ENCODE results near the gene MRPL45. TPM values are rescaled to one million over a fixed set of nuclear protein-coding genes. Genes with fewer than 3 reads are reported as not detected.

MRPL45 gene
- total RNA-seq, 1 donor from 2014 or later = 33.9 TPM

GRCh38 chr17:38343608-38344419 lies 46.8 kb downstream of the MRPL45 start, which contains the start of gene GPR179:
GPR179 (minus strand) TSS chr17:38343956; CDS start chr17:38343789, 167 bp downstream.
- no peak for TF ChIP-seq CTCF (IDR thresholded peaks at IDR 0.05)
- Mint-ChIP-seq H3K4me1 (no peaks in the 10 kb centered on the region), H3K27ac (no peak within 1 kb of the TSS), H3K36me3 (ENCODE audit: low read depth) (no peaks in the 10 kb centered on the region), H3K4me3 (no peak within 1 kb of the TSS), H3K9me3 (no peaks in the 10 kb centered on the region), H3K27me3 (peaks cover 2% of the 10 kb centered on the region)
- CTCF ChIA-PET = no interaction called here
- POLR2A ChIA-PET = no interaction called here
- intact Hi-C loops (cut with micrococcal nuclease) = no loop called here
- DNase-seq = no peak
- no peak for ATAC-seq (ENCODE audit: low read depth)

- peaks cover 2% of the 10 kb centered on the region for H3K27me3 Mint-ChIP-seq
- no peaks in the 10 kb centered on the region for H3K9me3 Mint-ChIP-seq
- peaks cover 3% of the 10 kb centered on the region for H3K4me1 Mint-ChIP-seq
- no peaks in the 10 kb centered on the region for H3K36me3 Mint-ChIP-seq (ENCODE audit: low read depth)
- no peak overlapping the region for H3K27ac Mint-ChIP-seq
- DNase-seq = no peak
- intact Hi-C loops (cut with micrococcal nuclease) = no loop called here
- no peak for ATAC-seq (ENCODE audit: low read depth)
- POLR2A ChIA-PET = no interaction called here
- no peak for TF ChIP-seq CTCF (IDR thresholded peaks at IDR 0.05)
- CTCF ChIA-PET = no interaction called here
- no peak overlapping the region for H3K4me3 Mint-ChIP-seq
These were observed 47.4 kb downstream of the MRPL45 start for GRCh38 chr17:38344420-38344745.

GRCh38 chr17:38345743-38346142 lies 48.8 kb downstream of the MRPL45 start:
- Mint-ChIP-seq H3K9me3 (no peaks in the 10 kb centered on the region), H3K27ac (no peak overlapping the region), H3K36me3 (ENCODE audit: low read depth) (no peaks in the 10 kb centered on the region), H3K4me1 (peaks cover 3% of the 10 kb centered on the region), H3K27me3 (peaks cover 2% of the 10 kb centered on the region), H3K4me3 (no peak overlapping the region)
- CTCF ChIA-PET = interaction anchor here (1.1 to 1.5 kb wide), 2 partner anchors 8 to 68 kb away, joined by 4 to 6 read pairs; no protein-coding TSS in a partner anchor
- intact Hi-C loops (cut with micrococcal nuclease) = no loop called here
- TF ChIP-seq CTCF (IDR thresholded peaks at IDR 0.05) = no peak
- POLR2A ChIA-PET = no interaction called here
- DNase-seq (no peak), ATAC-seq (ENCODE audit: low read depth) (no peak)

- H3K36me3 Mint-ChIP-seq (ENCODE audit: low read depth) = no peaks in the 10 kb centered on the region
These were observed 52.2 kb downstream of the MRPL45 start for GRCh38 chr17:38349097-38349730.

More at GRCh38 chr17:38349097-38349730, 52.2 kb downstream of the MRPL45 start:
- POLR2A ChIA-PET = interaction anchor here (2.0 kb wide), 1 partner anchor 65 kb away, joined by 10 read pairs; no protein-coding TSS in a partner anchor
- Mint-ChIP-seq H3K4me1 (peaks cover 21% of the 10 kb centered on the region), H3K9me3 (no peaks in the 10 kb centered on the region), H3K27ac (no peak overlapping the region), H3K4me3 (no peak overlapping the region), H3K27me3 (no peaks in the 10 kb centered on the region)
- no peak for TF ChIP-seq CTCF (IDR thresholded peaks at IDR 0.05)
- peak; percentile 68 for DNase-seq
- intact Hi-C loops (cut with micrococcal nuclease) = loop anchor here (1.0 to 2.0 kb wide), 4 partner anchors 65 to 318 kb away; no protein-coding TSS in a partner anchor
- CTCF ChIA-PET = interaction anchor here (0.6 to 5.5 kb wide), 19 partner anchors 9 to 320 kb away, joined by 3 to 173 read pairs (median 4); partner anchors contain the start of gene ARHGAP23
- peak; percentile 55 for ATAC-seq (ENCODE audit: low read depth)
